Uterus (tissue), 2 donors: ENCODE measurements around the gene PDHA1.

Experiments used
- CTCF ChIP-seq, 4 experiments: fragments of 200-600 bp in 2 of 4; fragments of 450-650 bp in 2 of 4; sonication (generic) in 2 of 4; IDR thresholded peaks; one replicate each; pipeline ENCODE4 v1.5.1; 2016 to 2019; ENCODE audit warnings: antibody characterized with exemption in 4 of 4, mild to moderate bottlenecking in 2 of 4, moderate library complexity in 1 of 4
- POLR2A ChIP-seq, 2 donors: fragments of 450-650 bp; IDR thresholded peaks; one replicate each; pipeline ENCODE4 v1.6.1; 2016; ENCODE audit warnings: antibody characterized with exemption in 2 of 2, mild to moderate bottlenecking in 1 of 2, moderate library complexity in 1 of 2

- TF ChIP-seq CTCF (IDR thresholded peaks at IDR 0.05) (no peak), POLR2A (IDR thresholded peaks at IDR 0.05) (no peak)
Observed at GRCh38 chrX:19386679-19387078, 43.0 kb downstream of the PDHA1 start.
